NT2/D1 (cell line): ENCODE results near the gene AASDHPPT.

Experiments
- SUZ12 ChIP-seq: IDR thresholded peaks from 2 replicates; pipeline ENCODE4 v1.6.1; 2011; ENCODE audit not compliant: insufficient read length, insufficient read depth; ENCODE audit errors: extremely low read depth
- YY1 ChIP-seq: IDR thresholded peaks from 2 replicates; pipeline ENCODE4 v1.6.1; 2011; ENCODE audit not compliant: insufficient read length, insufficient read depth
- ZNF274 ChIP-seq: IDR thresholded peaks from 2 replicates; pipeline ENCODE4 v1.6.1; 2011; ENCODE audit warnings: mild to moderate bottlenecking, low read depth, low read length

DNA sequence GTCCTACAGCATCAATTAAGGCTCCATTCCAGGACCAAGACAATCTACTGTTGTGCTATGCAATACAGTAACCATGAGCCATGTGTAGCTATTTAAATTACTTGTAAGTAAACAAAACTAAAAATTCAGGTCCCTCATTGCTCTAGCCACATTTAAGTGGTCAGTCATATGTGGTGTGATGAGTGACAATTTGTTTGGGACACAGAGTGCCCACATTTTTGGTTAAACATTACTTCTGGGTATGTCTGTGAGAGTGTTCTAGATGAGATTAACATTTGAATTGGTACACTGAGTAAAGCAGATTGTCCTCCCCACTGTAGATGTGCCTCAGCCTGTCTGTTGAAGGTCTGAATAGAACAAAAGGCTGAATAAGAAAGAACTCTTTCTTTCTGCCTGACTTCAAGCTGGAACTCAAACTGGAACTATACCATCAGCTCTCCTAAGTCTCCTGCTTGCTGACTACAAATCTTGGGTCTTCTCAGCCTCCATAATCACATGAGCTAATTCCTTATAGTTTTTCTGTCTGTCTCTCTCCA is 16.1 kb upstream of the AASDHPPT start:
- TF ChIP-seq SUZ12 (no peak), YY1 (no peak), ZNF274 (no peak)
